Measurements from ENCODE around the gene ZNF500. TPM values are rescaled to one million over a fixed set of nuclear protein-coding genes. Genes with fewer than 3 reads are reported as not detected.
A peak's percentile ranks its signal among the peaks of the same experiment; 100 is the strongest.

ZNF500 gene
- total and polyA plus RNA-seq, 4 donors: 7.5 to 14.6 (median 12.2) TPM

GRCh38 chr16:4803401-4803844 lies 36.5 kb upstream of the ZNF500 start:
- no peak for ATAC-seq (ENCODE audit: insufficient read depth, low FRiP score)
- Histone ChIP-seq H3K9ac (ENCODE audit: insufficient read depth in 1 of 2, low read length in 2 of 2) (no peak overlapping the region), H3K27ac (ENCODE audit: low read depth in 1 of 2, low read length in 1 of 2) (no peak overlapping the region), H3K27me3 (ENCODE audit: control insufficient read depth in 3 of 3, insufficient read depth in 3 of 3, low read length in 2 of 3) (no peaks in the 10 kb centered on the region), H3K9me3 (ENCODE audit: control insufficient read depth in 4 of 4, insufficient read depth in 3 of 4, low read length in 3 of 4) (no peaks in the 10 kb centered on the region), H3K36me3 (ENCODE audit: control insufficient read depth in 4 of 4, insufficient read depth in 4 of 4, low read length in 4 of 4) (peaks cover 5 to 35% (median 22%) of the 10 kb centered on the region in 4 donors), H3K4me3 (no peak overlapping the region), H3K4me1 (ENCODE audit: control insufficient read depth in 5 of 5, insufficient read depth in 5 of 5, low read length in 5 of 5) (peaks cover 0 to 38% (median 14%) of the 10 kb centered on the region in 5 donors)
- peak in 2 of 3 donors; percentile 31 to 52 for DNase-seq
- TF ChIP-seq CTCF (IDR thresholded peaks at IDR 0.05; ENCODE audit: control extremely low read depth, extremely low read depth): no peak
- 33 to 44% methylated on average over 8 of the region's 8 CpGs for WGBS, 2 donors

GRCh38 chr16:4802659-4803287 lies 35.8 kb upstream of the ZNF500 start:
- ATAC-seq (ENCODE audit: insufficient read depth, low FRiP score) (peak; percentile 96), DNase-seq (peak; percentile 93 to 95 (median 94))
- Histone ChIP-seq H3K27ac (ENCODE audit: low read depth in 1 of 2, low read length in 1 of 2) (peak overlapping the region; percentile 86 to 90), H3K4me3 (peak overlapping the region; percentile 68), H3K4me1 (ENCODE audit: control insufficient read depth in 5 of 5, insufficient read depth in 5 of 5, low read length in 5 of 5) (peaks cover 0 to 38% (median 14%) of the 10 kb centered on the region in 5 donors), H3K27me3 (ENCODE audit: control insufficient read depth in 3 of 3, insufficient read depth in 3 of 3, low read length in 2 of 3) (no peaks in the 10 kb centered on the region), H3K9me3 (ENCODE audit: control insufficient read depth in 4 of 4, insufficient read depth in 3 of 4, low read length in 3 of 4) (no peaks in the 10 kb centered on the region), H3K36me3 (ENCODE audit: control insufficient read depth in 4 of 4, insufficient read depth in 4 of 4, low read length in 4 of 4) (peaks cover 5 to 36% (median 18%) of the 10 kb centered on the region in 4 donors), H3K9ac (ENCODE audit: insufficient read depth in 1 of 2, low read length in 2 of 2) (no peak overlapping the region)
- TF ChIP-seq CTCF (IDR thresholded peaks at IDR 0.05; ENCODE audit: control extremely low read depth, extremely low read depth): no peak
- 0 to 1% methylated on average over 49 to 59 of the region's 59 CpGs for WGBS, 2 donors

- Histone ChIP-seq H3K36me3 (ENCODE audit: control insufficient read depth in 4 of 4, insufficient read depth in 4 of 4, low read length in 4 of 4) (peaks cover 5 to 36% (median 15%) of the 10 kb centered on the region in 4 donors), H3K9ac (ENCODE audit: insufficient read depth in 1 of 2, low read length in 2 of 2) (peak within 1 kb of the TSS; percentile 37 to 53), H3K4me3 (peak within 1 kb of the TSS; percentile 68), H3K27me3 (ENCODE audit: control insufficient read depth in 3 of 3, insufficient read depth in 3 of 3, low read length in 2 of 3) (no peaks in the 10 kb centered on the region), H3K27ac (ENCODE audit: low read depth in 1 of 2, low read length in 1 of 2) (peak within 1 kb of the TSS; percentile 86 to 90), H3K4me1 (ENCODE audit: control insufficient read depth in 5 of 5, insufficient read depth in 5 of 5, low read length in 5 of 5) (peaks cover 0 to 38% (median 14%) of the 10 kb centered on the region in 5 donors), H3K9me3 (ENCODE audit: control insufficient read depth in 4 of 4, insufficient read depth in 3 of 4, low read length in 3 of 4) (no peaks in the 10 kb centered on the region)
- 0 to 1% methylated on average over 41 to 70 of the region's 70 CpGs for WGBS, 2 donors
- DNase-seq (peak; percentile 63 to 76 (median 73)), ATAC-seq (ENCODE audit: insufficient read depth, low FRiP score) (peak; percentile 38)
- TF ChIP-seq CTCF (IDR thresholded peaks at IDR 0.05; ENCODE audit: control extremely low read depth, extremely low read depth): no peak
These were observed 35.1 kb upstream of the ZNF500 start, which contains the start of gene ROGDI for GRCh38 chr16:4801962-4802658. Gene ROGDI, minus strand, starts transcription at chr16:4802633. Its CDS starts 62 bp downstream, at chr16:4802571.
